HG03045 (cell line): ENCODE results near the gene CCDC50.

Source experiments
- ATAC-seq: cut with Tn5 transposase; IDR thresholded peaks from one replicate; pipeline ENCODE4 v1.9.1; 2021; ENCODE audit warnings: mild to moderate bottlenecking, moderate library complexity; ENCODE audit not compliant: unreplicated experiment

Gene CCDC50

GRCh38 chr3:191415566-191415965 lies 86.4 kb downstream of the CCDC50 start:
- ATAC-seq, result no peak

GRCh38 chr3:191417457-191417729 lies 88.2 kb downstream of the CCDC50 start:
- ATAC-seq, result no peak

GRCh38 chr3:191420771-191421170 lies 91.6 kb downstream of the CCDC50 start:
- no peak for ATAC-seq

- no peak for ATAC-seq
Measured at GRCh38 chr3:191424881-191425280, 95.7 kb downstream of the CCDC50 start.

- no peak for ATAC-seq
Measured at GRCh38 chr3:191425322-191425734, 96.1 kb downstream of the CCDC50 start.

- no peak for ATAC-seq
Measured at GRCh38 chr3:191426311-191426710, 97.1 kb downstream of the CCDC50 start.

GRCh38 chr3:191428177-191428576 lies 99.0 kb downstream of the CCDC50 start:
- ATAC-seq, result no peak

GRCh38 chr3:191430103-191430502 lies 100.9 kb downstream of the CCDC50 start:
- ATAC-seq, result no peak

GRCh38 chr3:191431160-191431822 lies 102.1 kb downstream of the CCDC50 start:
- ATAC-seq, result no peak

- no peak for ATAC-seq
Measured at GRCh38 chr3:191432162-191432561, 103.0 kb downstream of the CCDC50 start.

- no peak for ATAC-seq
Measured at GRCh38 chr3:191434024-191434423, 104.8 kb downstream of the CCDC50 start.

- no peak for ATAC-seq
Measured at GRCh38 chr3:191435981-191436380, 106.8 kb downstream of the CCDC50 start.

GRCh38 chr3:191438150-191438814 lies 109.1 kb downstream of the CCDC50 start:
- ATAC-seq, result no peak

- ATAC-seq, result no peak
Measured at GRCh38 chr3:191440532-191440931, 111.3 kb downstream of the CCDC50 start.

GRCh38 chr3:191441687-191442086 lies 112.5 kb downstream of the CCDC50 start:
- no peak for ATAC-seq

- ATAC-seq, result no peak
Measured at GRCh38 chr3:191444569-191444968, 115.4 kb downstream of the CCDC50 start.
